Neutrophil (primary cell): ENCODE measurements around the gene HCRT.
"Not testable (repeated sequence)": the region's sequence is repeated elsewhere in the genome, so short reads cannot be mapped to it uniquely, and the experiment has no call there.

Experiments used
- H3K27ac ChIP-seq: fragments of 200-600 bp; sonication (generic); 2 replicates; pipeline ENCODE4 v1.5.1; 2016; ENCODE audit warnings: mild to moderate bottlenecking, moderate library complexity
- H3K27me3 ChIP-seq: fragments of 200-600 bp; sonication (generic); 2 replicates; pipeline ENCODE4 v1.6.0; 2016; ENCODE audit warnings: mild to moderate bottlenecking
- H3K36me3 ChIP-seq: fragments of 200-600 bp; sonication (generic); 2 replicates; pipeline ENCODE4 v1.5.1; 2017
- H3K4me1 ChIP-seq, 2 experiments: fragments of 200-600 bp in 1 of 2; sonication (generic) in 1 of 2; 1 replicate in 1 of 2; 2 replicates in 1 of 2; pipeline versions ENCODE4 v1.5.1 to v1.6.1; 2013 to 2016; ENCODE audit warnings: low read depth in 1 of 2, low read length in 1 of 2, mild to moderate bottlenecking in 1 of 2, moderate library complexity in 1 of 2; ENCODE audit not compliant: control insufficient read depth in 1 of 2, insufficient read depth in 1 of 2
- H3K4me3 ChIP-seq, 2 experiments: fragments of 200-600 bp in 1 of 2; sonication (generic) in 1 of 2; 1 replicate in 1 of 2; 2 replicates in 1 of 2; pipeline ENCODE4 v1.5.1; 2013 to 2016; ENCODE audit warnings: low read depth in 1 of 2, low read length in 1 of 2, mild to moderate bottlenecking in 1 of 2, moderate library complexity in 1 of 2
- H3K9me3 ChIP-seq: fragments of 200-600 bp; sonication (generic); 2 replicates; pipeline ENCODE4 v1.5.1; 2016
- CTCF ChIP-seq: fragments of 200-600 bp; sonication (generic); IDR thresholded peaks from 2 replicates; pipeline ENCODE4 v1.5.1; 2016; ENCODE audit warnings: antibody characterized with exemption

HCRT gene

DNA sequence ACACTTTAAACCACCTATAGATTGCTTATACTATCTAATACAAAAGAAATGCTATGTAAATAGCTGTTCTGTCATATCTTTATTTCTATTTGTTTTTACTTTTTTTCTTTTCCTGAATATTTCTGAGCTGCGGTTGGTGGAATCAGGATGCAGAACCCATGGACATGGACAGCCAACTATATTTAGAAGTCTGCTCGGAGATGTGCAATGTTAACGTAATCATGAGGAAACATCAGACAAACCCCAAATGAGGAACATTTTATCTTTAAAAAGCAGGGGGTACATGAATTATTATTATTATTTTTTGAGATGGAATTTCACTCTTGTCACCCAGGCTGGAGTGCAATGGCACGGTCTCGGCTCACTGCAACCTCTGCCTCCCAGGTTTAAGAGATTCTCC lies 40.4 kb upstream of the HCRT start:
- Histone ChIP-seq H3K27ac (peak overlapping the region; percentile 72), H3K4me3 (no peak overlapping the region), H3K9me3 (no peaks in the 10 kb centered on the region), H3K4me1 (peaks cover 31% of the 10 kb centered on the region in 2 experiments), H3K27me3 (no peaks in the 10 kb centered on the region), H3K36me3 (peaks cover 98% of the 10 kb centered on the region)
- no peak for TF ChIP-seq CTCF

DNA sequence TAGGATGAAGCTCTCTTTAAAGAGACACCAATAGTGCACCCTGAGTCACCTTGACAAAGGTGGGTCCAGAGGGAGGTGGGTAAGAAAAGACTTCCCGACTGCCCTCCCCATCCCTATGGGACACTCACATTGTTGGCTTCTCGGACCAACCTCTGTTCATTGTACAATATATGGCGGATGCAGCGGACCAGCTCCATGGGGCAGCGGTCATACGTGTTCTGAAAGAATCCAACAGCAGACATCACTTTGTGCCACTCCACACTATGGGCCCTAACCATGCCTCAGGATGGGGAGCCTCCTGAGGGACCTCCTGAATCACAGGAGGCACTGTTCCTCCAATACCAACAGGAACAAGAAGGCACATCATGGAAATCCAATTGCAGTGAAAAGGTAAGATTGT lies 39.4 kb upstream of the HCRT start:
- H3K36me3 ChIP-seq, result peaks cover 98% of the 10 kb centered on the region
- no peaks in the 10 kb centered on the region for H3K9me3 ChIP-seq
- H3K4me1 ChIP-seq, result peaks cover 31% of the 10 kb centered on the region in 2 experiments
- no peaks in the 10 kb centered on the region for H3K27me3 ChIP-seq
- no peak overlapping the region for H3K4me3 ChIP-seq
- peak overlapping the region; percentile 72 for H3K27ac ChIP-seq
- no peak for TF ChIP-seq CTCF

GRCh38 chr17:42221886-42222745 lies 36.9 kb upstream of the HCRT start:
- peak overlapping the region; percentile 27 for H3K27ac ChIP-seq
- TF ChIP-seq CTCF, result peak; percentile 67
- no peaks in the 10 kb centered on the region for H3K27me3 ChIP-seq
- H3K36me3 ChIP-seq, result peaks cover 95% of the 10 kb centered on the region
- H3K4me3 ChIP-seq, result no peak overlapping the region
- H3K9me3 ChIP-seq, result no peaks in the 10 kb centered on the region
- H3K4me1 ChIP-seq, result peaks cover 16 to 17% of the 10 kb centered on the region in 2 experiments

DNA sequence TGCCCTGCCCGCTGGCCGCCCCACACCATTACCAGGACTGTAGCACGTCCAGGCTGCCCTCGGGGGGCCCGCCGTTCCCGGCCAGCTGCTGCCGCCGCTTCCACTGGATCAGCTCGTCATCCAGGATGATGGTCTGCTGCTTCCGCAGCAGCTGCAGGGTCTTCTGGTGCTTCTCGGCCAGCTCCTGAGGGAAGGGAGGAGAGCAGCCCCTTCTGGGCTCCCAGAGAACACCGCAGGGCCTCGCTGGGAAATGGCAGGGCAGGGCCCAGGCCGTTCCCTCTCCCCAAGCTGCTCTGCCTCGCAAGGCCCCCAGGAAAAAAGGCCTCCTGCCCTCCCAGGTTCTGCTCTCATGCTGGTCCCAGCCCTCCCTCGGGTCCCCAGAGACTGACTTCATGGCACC lies 34.0 kb upstream of the HCRT start:
- not testable (repeated sequence) for H3K9me3 ChIP-seq, H3K27me3 ChIP-seq, H3K27ac ChIP-seq, H3K4me1 ChIP-seq, H3K4me3 ChIP-seq
- H3K36me3 ChIP-seq, result peaks cover 97% of the 10 kb centered on the region

- TF ChIP-seq CTCF, result no peak
- Histone ChIP-seq H3K36me3 (peaks cover 100% of the 10 kb centered on the region), H3K4me3 (no peak overlapping the region), H3K9me3 (no peaks in the 10 kb centered on the region), H3K27me3 (no peaks in the 10 kb centered on the region), H3K27ac (peak overlapping the region; percentile 30), H3K4me1 (no peaks in the 10 kb centered on the region)
These were observed 28.9 kb upstream of the HCRT start for GRCh38 chr17:42214156-42214555.

GRCh38 chr17:42212382-42212781 lies 27.1 kb upstream of the HCRT start:
- H3K9me3 ChIP-seq, result no peaks in the 10 kb centered on the region
- H3K4me1 ChIP-seq, result no peaks in the 10 kb centered on the region
- H3K27ac ChIP-seq, result peak overlapping the region; percentile 21
- no peak overlapping the region for H3K4me3 ChIP-seq
- peaks cover 100% of the 10 kb centered on the region for H3K36me3 ChIP-seq
- no peak for TF ChIP-seq CTCF
- H3K27me3 ChIP-seq, result no peaks in the 10 kb centered on the region

DNA sequence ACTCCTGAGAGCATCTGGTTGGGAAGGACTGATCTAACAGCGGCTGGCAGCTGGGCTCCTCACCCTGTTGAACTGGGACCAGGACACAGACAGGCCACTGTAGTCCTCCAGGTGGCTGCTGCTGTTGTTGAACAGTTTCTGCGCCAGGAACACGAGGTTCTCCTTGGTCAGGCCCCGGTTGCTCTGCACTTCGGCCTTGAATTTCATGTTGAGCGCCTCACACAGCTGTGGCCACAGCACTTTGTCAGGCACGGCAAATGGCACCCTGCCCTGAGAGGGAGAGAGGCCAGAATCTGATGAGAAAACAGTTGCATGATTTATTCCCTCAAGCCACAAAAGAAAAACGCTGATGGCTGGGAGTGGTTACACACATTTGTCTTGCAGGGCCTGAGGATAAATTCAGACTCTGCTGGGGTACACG lies 26.7 kb upstream of the HCRT start:
- Histone ChIP-seq H3K27ac (peak overlapping the region; percentile 21), H3K36me3 (peaks cover 100% of the 10 kb centered on the region)
- not testable (repeated sequence) for H3K9me3 ChIP-seq, H3K4me3 ChIP-seq, H3K4me1 ChIP-seq, H3K27me3 ChIP-seq
